HEK293 (cell line): ENCODE results near the gene LRRC47.

Source experiments
- MZF1 ChIP-seq: fragments of 450-650 bp; formaldehyde crosslinking; IDR thresholded peaks from 2 replicates; pipeline ENCODE4 v1.5.1; 2017; ENCODE audit warnings: missing biosample characterization, missing genetic modification characterization, borderline replicate concordance
- TCF7L2 ChIP-seq: IDR thresholded peaks from 2 replicates; pipeline ENCODE4 v1.6.1; 2011; ENCODE audit warnings: low read depth, mild to moderate bottlenecking, inconsistent platforms, low read length, moderate library complexity, borderline replicate concordance
- ZNF416 ChIP-seq: fragments of 450-650 bp; formaldehyde crosslinking; IDR thresholded peaks from 2 replicates; pipeline ENCODE4 v1.5.1; 2016; ENCODE audit warnings: missing biosample characterization, missing genetic modification characterization
- ZNF610 ChIP-seq: fragments of 450-650 bp; formaldehyde crosslinking; IDR thresholded peaks from 2 replicates; pipeline ENCODE4 v1.5.1; 2016; ENCODE audit warnings: missing biosample characterization, missing genetic modification characterization, borderline replicate concordance
- ZSCAN23 ChIP-seq: fragments of 450-650 bp; formaldehyde crosslinking; IDR thresholded peaks from 2 replicates; pipeline ENCODE4 v1.5.1; 2016; ENCODE audit warnings: missing biosample characterization, missing genetic modification characterization
- ZSCAN30 ChIP-seq: fragments of 450-650 bp; IDR thresholded peaks from 2 replicates; pipeline ENCODE4 v1.5.1; 2018; ENCODE audit warnings: missing biosample characterization, mild to moderate bottlenecking, missing genetic modification characterization, moderate library complexity
- TF ChIP-seq, protein P1 (sequence below): fragments of 450-650 bp; formaldehyde crosslinking; IDR thresholded peaks from 2 replicates; pipeline ENCODE4 v1.5.1; 2016; ENCODE audit warnings: missing biosample characterization, missing genetic modification characterization

DNA sequence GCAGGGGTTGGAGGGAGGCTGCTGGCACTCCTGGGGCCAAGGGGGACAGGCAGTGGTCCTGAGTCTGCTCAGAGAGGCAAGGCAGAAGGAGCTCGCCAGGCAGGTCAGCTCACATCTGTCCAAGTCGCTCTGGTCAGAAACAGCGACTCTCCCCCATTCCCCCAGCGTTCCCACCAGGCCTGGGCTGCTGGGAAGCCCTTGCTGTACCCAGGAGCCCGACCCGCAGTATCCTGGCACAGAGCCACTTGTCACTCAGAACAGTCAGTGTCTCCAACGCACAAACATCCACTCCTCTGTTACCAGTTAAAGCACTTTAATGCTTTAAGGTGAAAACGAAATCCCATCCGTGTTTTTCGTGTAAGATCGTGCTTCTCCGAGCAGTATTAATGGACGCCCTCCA is 60.6 kb downstream of the LRRC47 start:
- TF ChIP-seq ZNF416 (tag by site-specific recombination) (no peak), ZSCAN30 (tag by site-specific recombination) (no peak), ZSCAN23 (tag by site-specific recombination) (no peak), MZF1 (tag by site-specific recombination) (no peak), ZNF610 (tag by site-specific recombination) (no peak), TCF7L2 (no peak)
- TF ChIP-seq, protein P1, sequence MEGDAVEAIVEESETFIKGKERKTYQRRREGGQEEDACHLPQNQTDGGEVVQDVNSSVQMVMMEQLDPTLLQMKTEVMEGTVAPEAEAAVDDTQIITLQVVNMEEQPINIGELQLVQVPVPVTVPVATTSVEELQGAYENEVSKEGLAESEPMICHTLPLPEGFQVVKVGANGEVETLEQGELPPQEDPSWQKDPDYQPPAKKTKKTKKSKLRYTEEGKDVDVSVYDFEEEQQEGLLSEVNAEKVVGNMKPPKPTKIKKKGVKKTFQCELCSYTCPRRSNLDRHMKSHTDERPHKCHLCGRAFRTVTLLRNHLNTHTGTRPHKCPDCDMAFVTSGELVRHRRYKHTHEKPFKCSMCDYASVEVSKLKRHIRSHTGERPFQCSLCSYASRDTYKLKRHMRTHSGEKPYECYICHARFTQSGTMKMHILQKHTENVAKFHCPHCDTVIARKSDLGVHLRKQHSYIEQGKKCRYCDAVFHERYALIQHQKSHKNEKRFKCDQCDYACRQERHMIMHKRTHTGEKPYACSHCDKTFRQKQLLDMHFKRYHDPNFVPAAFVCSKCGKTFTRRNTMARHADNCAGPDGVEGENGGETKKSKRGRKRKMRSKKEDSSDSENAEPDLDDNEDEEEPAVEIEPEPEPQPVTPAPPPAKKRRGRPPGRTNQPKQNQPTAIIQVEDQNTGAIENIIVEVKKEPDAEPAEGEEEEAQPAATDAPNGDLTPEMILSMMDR (tag by site-specific recombination) = no peak
